GM21786 (cell line): ENCODE results near the gene PPP4C.

Source experiments
- ATAC-seq: cut with Tn5 transposase; IDR thresholded peaks from one replicate; pipeline ENCODE4 v1.9.1; 2021; ENCODE audit not compliant: unreplicated experiment

The PPP4C gene

GRCh38 chr16:30079480-30079879 lies 3.7 kb downstream of the PPP4C start:
- ATAC-seq = no peak

- ATAC-seq = no peak
These were observed 6.8 kb downstream of the PPP4C start for GRCh38 chr16:30082545-30083090.

GRCh38 chr16:30083216-30084055 lies 7.6 kb downstream of the PPP4C start:
- no peak for ATAC-seq

GRCh38 chr16:30084096-30084815 lies 8.5 kb downstream of the PPP4C start:
- no peak for ATAC-seq

GRCh38 chr16:30084816-30085159 lies 9.0 kb downstream of the PPP4C start:
- ATAC-seq = no peak

- ATAC-seq = no peak
These were observed 9.5 kb downstream of the PPP4C start for GRCh38 chr16:30085247-30085646.

GRCh38 chr16:30085820-30086219 lies 10.0 kb downstream of the PPP4C start:
- ATAC-seq = no peak

- no peak for ATAC-seq
These were observed 10.7 kb downstream of the PPP4C start for GRCh38 chr16:30086291-30087140.

- no peak for ATAC-seq
These were observed 11.5 kb downstream of the PPP4C start for GRCh38 chr16:30087181-30087898.

GRCh38 chr16:30088237-30088831 lies 12.5 kb downstream of the PPP4C start:
- no peak for ATAC-seq

GRCh38 chr16:30088832-30089624 lies 13.2 kb downstream of the PPP4C start:
- no peak for ATAC-seq

GRCh38 chr16:30090610-30091331 lies 15.0 kb downstream of the PPP4C start:
- ATAC-seq = no peak

GRCh38 chr16:30091474-30092372 lies 15.9 kb downstream of the PPP4C start, which contains the start of gene TBX6:
Gene TBX6 (minus strand): TSS chr16:30091924. CDS start chr16:30091193, 731 bp downstream.
- ATAC-seq = peak; percentile 55

- peak; percentile 49 for ATAC-seq
These were observed 16.7 kb downstream of the PPP4C start for GRCh38 chr16:30092373-30093010.

GRCh38 chr16:30094541-30095165 lies 18.9 kb downstream of the PPP4C start:
- ATAC-seq = no peak
